Neuronal stem cell (in vitro differentiated cells): ENCODE data around the gene UTRN.

ENCODE experiments used
- DNase-seq: peaks from one replicate; pipeline ENCODE4 v3.0.0-alpha.2; 2013; ENCODE audit warnings: low spot score
- H2AFZ ChIP-seq: one replicate; pipeline ENCODE4 v1.6.1; 2013; ENCODE audit warnings: mild to moderate bottlenecking, low read length, inconsistent platforms
- H2AK5ac ChIP-seq: 2 replicates; pipeline ENCODE4 v1.6.1; 2013; ENCODE audit warnings: low read depth, mild to moderate bottlenecking, inconsistent platforms, low read length, moderate library complexity, mixed read lengths
- H2BK120ac ChIP-seq: 2 replicates; pipeline ENCODE4 v1.6.1; 2013; ENCODE audit warnings: low read depth, mild to moderate bottlenecking, inconsistent platforms, low read length, moderate library complexity, mixed read lengths
- H2BK12ac ChIP-seq: one replicate; pipeline ENCODE4 v1.6.1; 2013; ENCODE audit warnings: low read length, inconsistent platforms
- H2BK15ac ChIP-seq: 2 replicates; pipeline ENCODE4 v1.6.1; 2013; ENCODE audit warnings: mild to moderate bottlenecking, low read length, inconsistent platforms, mixed read lengths
- H2BK5ac ChIP-seq: one replicate; pipeline ENCODE4 v1.6.1; 2013; ENCODE audit warnings: inconsistent platforms, mild to moderate bottlenecking, low read length, moderate library complexity
- H3K14ac ChIP-seq: one replicate; pipeline ENCODE4 v1.6.1; 2013; ENCODE audit warnings: low read length, inconsistent platforms
- H3K18ac ChIP-seq: 2 replicates; pipeline ENCODE4 v1.6.1; 2013; ENCODE audit warnings: low read length, inconsistent platforms
- H3K23ac ChIP-seq: 2 replicates; pipeline ENCODE4 v1.6.1; 2013; ENCODE audit warnings: low read depth, mild to moderate bottlenecking, mixed read lengths, low read length, inconsistent platforms; ENCODE audit not compliant: poor library complexity
- H3K27ac ChIP-seq: replicated peaks from 3 replicates; pipeline ENCODE4 v1.5.1; 2013; ENCODE audit warnings: low read length, inconsistent platforms
- H3K27me3 ChIP-seq, 3 experiments: 2 replicates each; pipeline ENCODE4 v1.6.1; 2013; ENCODE audit warnings: low read length in 3 of 3, mild to moderate bottlenecking in 2 of 3, inconsistent platforms in 1 of 3, low read depth in 1 of 3, mixed read lengths in 1 of 3, moderate library complexity in 1 of 3; ENCODE audit not compliant: control insufficient read depth in 3 of 3, insufficient read depth in 3 of 3
- H3K36me3 ChIP-seq, 2 donors: replicated peaks in 1 of 2; 2 replicates each; pipeline ENCODE4 v1.6.1; 2013; ENCODE audit warnings: low read length in 2 of 2; ENCODE audit not compliant: control insufficient read depth in 2 of 2, insufficient read depth in 2 of 2
- H3K4ac ChIP-seq: 2 replicates; pipeline ENCODE4 v1.6.1; 2013; ENCODE audit warnings: inconsistent platforms, mild to moderate bottlenecking, low read length, moderate library complexity
- H3K4me1 ChIP-seq, 2 donors: 1 replicate in 1 of 2; 2 replicates in 1 of 2; pipeline ENCODE4 v1.6.1; 2013; ENCODE audit warnings: low read length in 2 of 2, low read depth in 1 of 2; ENCODE audit not compliant: control insufficient read depth in 2 of 2, insufficient read depth in 1 of 2
- H3K4me2 ChIP-seq: one replicate; pipeline ENCODE4 v1.6.1; 2013; ENCODE audit warnings: mild to moderate bottlenecking, low read length, inconsistent platforms; ENCODE audit not compliant: insufficient read depth, poor library complexity, severe bottlenecking
- H3K4me3 ChIP-seq, 2 donors: 2 replicates each; pipeline ENCODE4 v1.5.1; 2013; ENCODE audit warnings: low read length in 2 of 2, mild to moderate bottlenecking in 2 of 2, inconsistent platforms in 1 of 2, moderate library complexity in 1 of 2
- H3K79me1 ChIP-seq: one replicate; pipeline ENCODE4 v1.6.1; 2013; ENCODE audit warnings: low read depth, mild to moderate bottlenecking, inconsistent platforms, low read length, moderate library complexity
- H3K9ac ChIP-seq: one replicate; pipeline ENCODE4 v1.6.1; 2013; ENCODE audit warnings: mild to moderate bottlenecking, low read depth, low read length, inconsistent platforms; ENCODE audit not compliant: poor library complexity
- H3K9me3 ChIP-seq, 2 donors: replicated peaks in 1 of 2; 2 replicates each; pipeline versions ENCODE3 to v1.6.1; 2013; ENCODE audit warnings: low read length in 2 of 2, mild to moderate bottlenecking in 2 of 2, inconsistent platforms in 1 of 2, low read depth in 1 of 2, mixed read lengths in 1 of 2, moderate library complexity in 1 of 2; ENCODE audit not compliant: control insufficient read depth in 2 of 2, insufficient read depth in 1 of 2
- H4K8ac ChIP-seq: one replicate; pipeline ENCODE4 v1.6.1; 2013; ENCODE audit warnings: low read depth, mild to moderate bottlenecking, inconsistent platforms, low read length, moderate library complexity
- H4K91ac ChIP-seq: one replicate; pipeline ENCODE4 v1.6.1; 2013; ENCODE audit warnings: low read length, low read depth, mild to moderate bottlenecking, inconsistent platforms; ENCODE audit not compliant: poor library complexity
- WGBS, 2 donors: extraction: QIAGEN DNeasy Blood & Tissue Kit; methylation state at CpG; one replicate each; pipeline ENCODE4 v1.1.7; 2013; ENCODE audit warnings: missing lambda C conversion rate in 2 of 2, mixed read lengths in 1 of 2; ENCODE audit not compliant: insufficient read length in 2 of 2, insufficient replicate concordance in 1 of 2; ENCODE audit errors: extremely low coverage in 2 of 2; 5-methylcytosine and 5-hydroxymethylcytosine counted together

Gene UTRN

GRCh38 chr6:144305567-144305966, 20.4 kb downstream of the UTRN start:
- H2AFZ ChIP-seq: no peak overlapping the region
- H3K4me2 ChIP-seq: no peak overlapping the region
- H2BK5ac ChIP-seq: no peak overlapping the region

GRCh38 chr6:144305985-144306384, 20.9 kb downstream of the UTRN start:
- no peak for DNase-seq
- peaks cover 2 to 5% of the 10 kb centered on the region in 2 donors for H3K4me1 ChIP-seq
- H3K9me3 ChIP-seq: no peaks in the 10 kb centered on the region
- H3K27me3 ChIP-seq: no peaks in the 10 kb centered on the region
- no CpG with 5 or more reads among the region's 3 CpGs for WGBS, 2 donors
- H2AFZ ChIP-seq: no peak overlapping the region
- H3K14ac ChIP-seq: no peak overlapping the region
- no peak overlapping the region for H3K4ac ChIP-seq
- no peak overlapping the region for H3K9ac ChIP-seq
- peak overlapping the region; percentile 30 for H3K18ac ChIP-seq
- H3K79me1 ChIP-seq: peaks cover 5% of the 10 kb centered on the region
- H2BK5ac ChIP-seq: no peak overlapping the region
- H3K4me3 ChIP-seq: no peak overlapping the region
- H4K8ac ChIP-seq: no peak overlapping the region
- H3K23ac ChIP-seq: no peak overlapping the region
- no peak overlapping the region for H3K4me2 ChIP-seq
- H3K27ac ChIP-seq: no peak overlapping the region
- no peak overlapping the region for H2AK5ac ChIP-seq
- peaks cover 2 to 29% of the 10 kb centered on the region in 2 donors for H3K36me3 ChIP-seq
- no peak overlapping the region for H2BK120ac ChIP-seq
- no peak overlapping the region for H2BK15ac ChIP-seq
- no peak overlapping the region for H4K91ac ChIP-seq
- H2BK12ac ChIP-seq: no peak overlapping the region

More at GRCh38 chr6:144305567-144305966, 20.4 kb downstream of the UTRN start:
- Histone ChIP-seq H4K91ac (no peak overlapping the region), H4K8ac (no peak overlapping the region), H3K14ac (no peak overlapping the region), H2AK5ac (no peak overlapping the region), H2BK120ac (no peak overlapping the region), H3K4me1 (peaks cover 2 to 5% of the 10 kb centered on the region in 2 donors), H3K79me1 (peaks cover 5% of the 10 kb centered on the region), H2BK12ac (no peak overlapping the region), H3K9me3 (no peaks in the 10 kb centered on the region), H2BK15ac (no peak overlapping the region), H3K4me3 (no peak overlapping the region), H3K4ac (no peak overlapping the region), H3K27ac (no peak overlapping the region), H3K9ac (no peak overlapping the region), H3K36me3 (peaks cover 2 to 31% of the 10 kb centered on the region in 2 donors), H3K27me3 (no peaks in the 10 kb centered on the region), H3K18ac (no peak overlapping the region), H3K23ac (no peak overlapping the region)
- no peak for DNase-seq
- no CpG with 5 or more reads among the region's 1 CpG for WGBS, 2 donors

- Histone ChIP-seq H3K4me3 (no peak overlapping the region), H3K23ac (no peak overlapping the region), H2BK5ac (no peak overlapping the region), H2BK12ac (no peak overlapping the region), H4K8ac (no peak overlapping the region), H3K27me3 (no peaks in the 10 kb centered on the region), H3K9me3 (no peaks in the 10 kb centered on the region), H3K4me2 (no peak overlapping the region), H3K4me1 (peaks cover 2 to 4% of the 10 kb centered on the region in 2 donors), H3K79me1 (peaks cover 3% of the 10 kb centered on the region), H4K91ac (no peak overlapping the region), H3K9ac (no peak overlapping the region), H3K27ac (no peak overlapping the region), H3K18ac (no peak overlapping the region), H2BK15ac (no peak overlapping the region), H3K36me3 (peaks cover 0 to 19% of the 10 kb centered on the region in 2 donors), H2AK5ac (no peak overlapping the region), H2BK120ac (no peak overlapping the region), H3K4ac (no peak overlapping the region), H3K14ac (no peak overlapping the region), H2AFZ (no peak overlapping the region)
- no CpG with 5 or more reads among the region's 3 CpGs for WGBS, 2 donors
- DNase-seq: no peak
These were observed 22.7 kb downstream of the UTRN start for GRCh38 chr6:144307880-144308279.

- Histone ChIP-seq H2BK5ac (no peak overlapping the region), H4K8ac (no peak overlapping the region), H3K4me3 (no peak overlapping the region), H3K18ac (no peak overlapping the region), H3K27ac (no peak overlapping the region), H2BK120ac (no peak overlapping the region), H2AFZ (no peak overlapping the region), H4K91ac (no peak overlapping the region), H3K9me3 (no peaks in the 10 kb centered on the region), H3K79me1 (peaks cover 3% of the 10 kb centered on the region), H3K23ac (no peak overlapping the region), H3K14ac (no peak overlapping the region), H2AK5ac (no peak overlapping the region), H3K4me1 (peaks cover 2 to 4% of the 10 kb centered on the region in 2 donors), H3K36me3 (peaks cover 0 to 29% of the 10 kb centered on the region in 2 donors), H2BK15ac (no peak overlapping the region), H2BK12ac (no peak overlapping the region), H3K4me2 (no peak overlapping the region), H3K9ac (no peak overlapping the region), H3K4ac (no peak overlapping the region), H3K27me3 (no peaks in the 10 kb centered on the region)
- WGBS, 2 donors: no CpG with 5 or more reads among the region's 5 CpGs
- no peak for DNase-seq
These were observed 25.6 kb downstream of the UTRN start for GRCh38 chr6:144310765-144311164.
